GM20431 (cell line): ENCODE results near the gene ADSS1.

Experiments used
- in situ Hi-C: fragments of 300-500 bp; cut with MseI, MboI; formaldehyde crosslinking; loops from one replicate; pipeline ENCODE4 v1.15.0; 2020; ENCODE audit warnings: low sequenced_read_pairs; ENCODE audit not compliant: unreplicated experiment

The ADSS1 gene

GRCh38 chr14:104787736-104788135 is 63.7 kb downstream of the ADSS1 start:
- in situ Hi-C loops = no loop called here

- in situ Hi-C loops = no loop called here
Observed at GRCh38 chr14:104788161-104788818, 64.3 kb downstream of the ADSS1 start.

GRCh38 chr14:104788873-104789663 is 65.0 kb downstream of the ADSS1 start:
- in situ Hi-C loops = no loop called here

- in situ Hi-C loops = no loop called here
Observed at GRCh38 chr14:104789752-104790743, 66.0 kb downstream of the ADSS1 start.

- in situ Hi-C loops = no loop called here
Observed at GRCh38 chr14:104791425-104791824, 67.4 kb downstream of the ADSS1 start.

- in situ Hi-C loops = no loop called here
Observed at GRCh38 chr14:104792101-104792884, 68.3 kb downstream of the ADSS1 start.

- in situ Hi-C loops = no loop called here
Observed at GRCh38 chr14:104792945-104793702, 69.1 kb downstream of the ADSS1 start.

GRCh38 chr14:104793703-104793959 is 69.6 kb downstream of the ADSS1 start:
- in situ Hi-C loops = no loop called here

- in situ Hi-C loops = no loop called here
Observed at GRCh38 chr14:104794099-104794498, 70.1 kb downstream of the ADSS1 start.

GRCh38 chr14:104794631-104794992 is 70.6 kb downstream of the ADSS1 start:
- in situ Hi-C loops = no loop called here

GRCh38 chr14:104794993-104795780 is 71.2 kb downstream of the ADSS1 start, which contains the start of gene AKT1:
Gene AKT1 (minus strand): TSS chr14:104795748. CDS start chr14:104792643, 3,105 bp downstream.
- in situ Hi-C loops = no loop called here

- in situ Hi-C loops = no loop called here
Observed at GRCh38 chr14:104795781-104796686, 72.0 kb downstream of the ADSS1 start.

- in situ Hi-C loops = no loop called here
Observed at GRCh38 chr14:104796687-104797081, 72.7 kb downstream of the ADSS1 start.
